ENCODE results near the gene SMKR1.

DNA sequence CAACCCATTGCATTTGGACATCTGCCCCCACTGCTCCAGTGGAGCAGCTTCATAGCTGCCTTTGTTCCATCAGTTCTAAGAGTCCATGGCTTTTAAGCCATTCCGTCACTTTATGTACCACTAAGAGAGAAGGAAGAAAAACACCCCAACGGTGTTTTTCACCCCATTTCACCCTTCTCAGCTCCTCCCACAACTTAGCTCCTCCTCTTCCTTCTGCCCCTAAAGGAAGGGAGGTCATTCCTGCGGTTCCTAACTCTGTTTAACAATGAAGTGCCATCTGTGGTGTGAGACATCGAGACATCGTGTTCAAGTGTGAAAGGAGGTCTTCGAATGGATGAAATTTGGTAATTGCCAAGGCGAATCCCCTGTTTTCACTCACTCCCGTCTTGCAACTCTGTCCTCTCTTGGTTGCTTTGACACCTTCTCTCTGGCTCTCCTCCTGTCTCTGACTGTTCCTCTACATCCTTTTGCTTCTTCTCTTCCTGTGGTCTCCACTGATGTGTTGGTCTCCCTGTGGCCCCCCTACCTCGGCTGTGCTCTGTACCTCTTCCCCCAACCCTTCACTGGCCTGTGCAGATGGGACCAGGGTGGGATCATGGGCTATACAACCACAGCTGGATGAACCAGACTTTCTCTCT is 23.0 kb downstream of the SMKR1 start:
- TF ChIP-seq, protein P1, sequence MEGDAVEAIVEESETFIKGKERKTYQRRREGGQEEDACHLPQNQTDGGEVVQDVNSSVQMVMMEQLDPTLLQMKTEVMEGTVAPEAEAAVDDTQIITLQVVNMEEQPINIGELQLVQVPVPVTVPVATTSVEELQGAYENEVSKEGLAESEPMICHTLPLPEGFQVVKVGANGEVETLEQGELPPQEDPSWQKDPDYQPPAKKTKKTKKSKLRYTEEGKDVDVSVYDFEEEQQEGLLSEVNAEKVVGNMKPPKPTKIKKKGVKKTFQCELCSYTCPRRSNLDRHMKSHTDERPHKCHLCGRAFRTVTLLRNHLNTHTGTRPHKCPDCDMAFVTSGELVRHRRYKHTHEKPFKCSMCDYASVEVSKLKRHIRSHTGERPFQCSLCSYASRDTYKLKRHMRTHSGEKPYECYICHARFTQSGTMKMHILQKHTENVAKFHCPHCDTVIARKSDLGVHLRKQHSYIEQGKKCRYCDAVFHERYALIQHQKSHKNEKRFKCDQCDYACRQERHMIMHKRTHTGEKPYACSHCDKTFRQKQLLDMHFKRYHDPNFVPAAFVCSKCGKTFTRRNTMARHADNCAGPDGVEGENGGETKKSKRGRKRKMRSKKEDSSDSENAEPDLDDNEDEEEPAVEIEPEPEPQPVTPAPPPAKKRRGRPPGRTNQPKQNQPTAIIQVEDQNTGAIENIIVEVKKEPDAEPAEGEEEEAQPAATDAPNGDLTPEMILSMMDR (conservative IDR thresholded peaks at IDR 0.05 in 1 of 2, IDR thresholded peaks at IDR 0.05 in 1 of 2; ENCODE audit: extremely low read depth in 1 of 2, insufficient read depth in 1 of 2, low read depth in 1 of 2, low read length in 2 of 2): no peak
- no peak for TF ChIP-seq EZH2 (IDR thresholded peaks at IDR 0.05; ENCODE audit: borderline replicate concordance, low read length)
